ENCODE measurements around the gene ZNF239.
"Not testable (repeated sequence)": the region's sequence is repeated elsewhere in the genome, so short reads cannot be mapped to it uniquely, and the experiment has no call there.

The ZNF239 gene

DNA sequence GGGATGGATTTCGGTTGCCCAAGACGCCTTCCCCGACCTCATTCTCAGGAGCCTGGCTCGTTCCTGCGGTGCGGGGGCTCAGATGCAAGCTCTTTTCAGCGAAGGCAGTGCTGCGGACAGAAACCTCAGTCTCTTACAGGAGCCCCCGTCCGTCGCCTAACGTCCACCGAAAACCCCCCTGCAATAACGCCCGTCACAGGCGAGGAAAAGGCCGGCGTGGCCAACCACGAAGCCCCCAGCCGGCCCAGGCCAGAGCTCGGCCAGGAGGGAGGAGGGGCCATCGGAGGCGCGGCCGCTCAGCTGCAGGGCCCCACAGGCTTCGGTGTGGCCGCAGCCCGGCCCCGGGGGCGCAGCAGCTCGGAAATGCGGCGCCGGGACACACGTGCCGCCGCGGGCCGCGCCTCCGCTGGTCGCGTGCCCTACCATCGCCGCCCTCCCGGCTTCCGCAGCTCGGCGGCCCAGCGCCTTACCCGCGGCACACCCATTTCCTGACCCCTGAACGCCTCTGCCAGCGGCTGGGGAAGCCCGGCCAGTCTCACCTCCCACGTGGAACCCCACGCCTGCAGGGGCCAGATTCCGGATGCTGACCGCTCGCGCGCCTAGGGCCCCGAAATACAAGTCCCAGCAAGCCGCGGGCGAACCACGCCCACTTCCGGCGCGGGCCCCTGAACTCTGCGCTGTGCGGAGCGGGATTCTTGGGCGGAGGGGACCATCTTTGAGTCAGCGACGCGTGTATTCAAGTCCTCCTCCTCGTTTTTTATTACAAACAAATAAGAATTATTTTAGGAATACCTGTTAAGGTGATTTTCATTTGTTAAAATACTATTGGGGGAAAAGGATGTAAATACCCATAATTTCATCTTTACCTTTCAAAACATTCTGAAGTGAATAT lies at the start of gene ZNF239:
Gene ZNF239, minus strand, starts transcription at position 616 of the 892 bp plus-strand sequence. CDS start 16,537 bp downstream, outside the sequence.
- FAIRE-seq (peak; percentile 46), DNase-seq (ENCODE audit: low spot score) (peak; percentile 97)

DNA sequence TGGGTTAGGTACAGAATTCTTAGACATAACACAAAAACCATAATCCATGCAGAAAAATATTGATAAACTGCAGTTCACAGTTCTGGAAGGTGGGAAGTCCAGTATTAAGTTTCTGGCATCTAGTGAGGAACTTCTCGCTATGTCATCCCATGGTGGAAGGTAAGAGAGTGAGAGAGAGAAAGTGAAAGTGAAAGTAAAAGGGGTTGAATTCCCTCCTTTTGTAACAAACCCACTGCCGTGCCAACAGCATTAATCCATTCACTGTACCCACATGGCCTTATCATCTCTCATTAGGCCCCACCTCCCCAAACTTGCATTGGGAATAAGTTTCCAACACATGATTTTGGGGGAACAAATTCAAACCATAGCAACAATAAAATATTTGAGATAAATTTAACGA lies 48.9 kb upstream of the ZNF239 start:
- DNase-seq (ENCODE audit: low spot score): peak; percentile 42
- no peak for FAIRE-seq

DNA sequence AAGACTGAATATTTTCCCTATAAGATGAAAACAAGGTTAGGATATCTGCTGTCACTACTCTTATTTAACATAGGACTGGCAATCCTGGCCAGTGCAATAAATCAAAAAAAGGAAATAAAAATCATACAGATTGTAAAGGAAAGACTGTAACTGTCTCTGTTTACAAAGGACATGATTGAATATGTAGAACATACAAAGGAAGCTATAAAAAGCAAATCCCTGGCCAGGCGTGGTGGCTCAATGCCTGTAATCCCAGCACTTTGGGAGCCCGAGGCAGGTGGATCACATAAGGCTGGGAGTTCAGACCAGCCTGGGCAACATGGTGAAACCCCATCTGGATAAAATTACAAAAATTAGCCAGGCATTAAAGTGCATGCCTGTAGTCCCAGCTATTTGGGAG lies 47.6 kb upstream of the ZNF239 start:
- FAIRE-seq: no peak
- DNase-seq (ENCODE audit: low spot score): no peak

DNA sequence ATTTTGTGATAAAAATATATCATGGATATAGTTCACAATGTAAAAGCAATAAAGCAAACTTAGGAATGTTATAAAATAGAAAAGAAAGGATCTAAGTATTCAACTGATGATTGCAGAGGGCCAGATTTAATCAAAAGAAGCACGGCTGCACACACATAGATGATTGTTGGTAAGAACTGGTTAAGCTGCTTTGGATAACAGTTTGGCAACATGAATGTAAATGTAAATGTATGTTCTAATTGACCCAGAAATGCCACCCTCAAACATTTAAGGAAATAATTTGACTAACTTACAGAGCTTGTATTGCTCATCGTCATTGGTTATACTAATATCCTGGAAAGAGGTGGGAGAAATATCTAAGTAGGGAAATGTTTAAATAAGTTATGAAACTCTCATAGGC lies 45.0 kb upstream of the ZNF239 start:
- FAIRE-seq: no peak
- DNase-seq (ENCODE audit: low spot score): no peak

- FAIRE-seq (no peak), DNase-seq (ENCODE audit: low spot score) (no peak)
Observed at GRCh38 chr10:43616697-43617370, 42.4 kb upstream of the ZNF239 start.

GRCh38 chr10:43610636-43611035 lies 36.2 kb upstream of the ZNF239 start:
- FAIRE-seq: no peak
- DNase-seq (ENCODE audit: low spot score): no peak

- DNase-seq (ENCODE audit: low spot score) (no peak), FAIRE-seq (peak; percentile 42)
Observed at GRCh38 chr10:43607199-43607573, 32.8 kb upstream of the ZNF239 start.

GRCh38 chr10:43606323-43607198 lies 32.1 kb upstream of the ZNF239 start, which contains the start of gene ZNF485:
Gene ZNF485, plus strand, starts transcription at chr10:43606438. Its CDS starts 613 bp downstream, at chr10:43607051.
- DNase-seq (ENCODE audit: low spot score) (peak; percentile 95), FAIRE-seq (peak; percentile 97)

DNA sequence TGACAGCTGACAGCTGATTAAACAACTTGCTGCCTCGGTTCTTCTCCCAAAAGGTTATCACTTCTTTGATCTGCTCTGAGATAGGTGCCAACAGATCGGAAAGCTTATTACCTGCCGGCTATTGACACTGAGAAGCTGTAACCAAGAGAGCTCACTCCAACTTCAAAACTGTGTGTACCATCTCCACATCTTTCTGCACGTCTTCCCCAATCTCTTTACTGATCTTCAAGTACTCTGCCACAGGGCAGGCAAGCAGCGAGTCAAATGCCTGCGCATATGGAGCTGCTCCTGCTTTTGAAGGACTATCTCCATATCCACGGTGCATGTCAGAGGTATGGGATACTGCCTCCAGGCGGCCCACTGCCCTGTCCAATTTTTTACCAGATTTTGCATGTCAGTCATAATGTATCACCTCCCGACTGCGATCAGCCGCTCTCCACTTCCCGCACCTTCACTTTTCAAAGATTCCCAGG lies 31.5 kb upstream of the ZNF239 start:
- DNase-seq (ENCODE audit: low spot score) (no peak), FAIRE-seq (no peak)

DNA sequence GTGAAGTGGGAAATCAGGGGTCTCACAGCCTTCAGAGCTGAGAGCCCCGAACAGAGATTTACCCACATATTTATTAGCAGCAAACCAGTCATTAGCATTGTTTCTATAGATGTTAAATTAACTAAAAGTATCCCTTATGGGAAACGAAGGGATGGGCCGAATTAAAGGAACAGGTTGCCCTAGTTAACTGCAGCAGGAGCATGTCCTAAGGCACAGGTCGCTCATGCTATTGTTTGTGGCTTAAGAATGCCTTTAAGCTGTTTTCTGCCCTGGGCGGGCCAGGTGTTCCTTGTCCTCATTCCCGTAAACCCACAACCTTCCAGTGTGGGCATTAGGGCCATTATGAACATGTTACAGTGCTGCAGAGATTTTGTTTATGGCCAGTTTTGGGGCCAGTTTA lies 27.2 kb upstream of the ZNF239 start:
- not testable (repeated sequence) for DNase-seq (ENCODE audit: low spot score); FAIRE-seq

GRCh38 chr10:43599333-43599732 lies 24.9 kb upstream of the ZNF239 start:
- no peak for FAIRE-seq
- no peak for DNase-seq (ENCODE audit: low spot score)

- FAIRE-seq (no peak), DNase-seq (ENCODE audit: low spot score) (no peak)
Observed at GRCh38 chr10:43598446-43598845, 24.0 kb upstream of the ZNF239 start.

GRCh38 chr10:43596546-43596945 lies 22.1 kb upstream of the ZNF239 start:
- DNase-seq (ENCODE audit: low spot score): no peak
- peak; percentile 30 for FAIRE-seq

- DNase-seq (ENCODE audit: low spot score) (no peak), FAIRE-seq (no peak)
Observed at GRCh38 chr10:43595739-43596298, 21.4 kb upstream of the ZNF239 start.

DNA sequence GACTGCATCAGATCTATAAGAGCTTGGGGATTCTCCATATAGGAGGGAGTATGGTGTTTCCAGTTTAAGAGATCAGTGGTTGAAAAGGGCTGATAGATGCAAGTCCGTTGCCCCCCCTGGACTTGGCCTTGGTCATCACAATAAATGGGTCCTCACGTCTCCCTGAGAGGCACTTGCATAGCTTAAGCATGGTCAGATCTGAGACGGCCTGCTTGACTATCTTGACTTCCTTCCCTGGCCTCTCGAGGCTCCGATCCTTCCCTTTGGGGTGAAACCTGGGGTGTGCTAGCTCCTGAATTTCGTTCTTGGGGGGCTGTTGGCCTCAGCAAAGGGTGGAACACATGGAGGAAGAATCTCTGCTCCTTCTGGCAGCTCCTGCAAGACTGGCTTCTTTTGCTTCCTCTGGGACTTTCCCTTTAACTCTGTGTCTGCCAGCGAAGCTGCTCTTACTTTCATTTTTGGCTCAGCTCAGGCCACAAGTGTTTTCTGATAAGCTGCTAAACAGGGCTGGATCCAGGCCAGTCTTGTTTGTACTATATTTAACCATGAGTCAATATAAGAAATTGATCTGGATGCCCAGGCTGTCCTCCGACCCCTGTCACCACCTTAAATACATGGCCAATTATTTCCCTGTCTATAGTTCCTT lies 20.7 kb upstream of the ZNF239 start:
- DNase-seq (ENCODE audit: low spot score) (peak; percentile 33), FAIRE-seq (peak; percentile 35)

DNA sequence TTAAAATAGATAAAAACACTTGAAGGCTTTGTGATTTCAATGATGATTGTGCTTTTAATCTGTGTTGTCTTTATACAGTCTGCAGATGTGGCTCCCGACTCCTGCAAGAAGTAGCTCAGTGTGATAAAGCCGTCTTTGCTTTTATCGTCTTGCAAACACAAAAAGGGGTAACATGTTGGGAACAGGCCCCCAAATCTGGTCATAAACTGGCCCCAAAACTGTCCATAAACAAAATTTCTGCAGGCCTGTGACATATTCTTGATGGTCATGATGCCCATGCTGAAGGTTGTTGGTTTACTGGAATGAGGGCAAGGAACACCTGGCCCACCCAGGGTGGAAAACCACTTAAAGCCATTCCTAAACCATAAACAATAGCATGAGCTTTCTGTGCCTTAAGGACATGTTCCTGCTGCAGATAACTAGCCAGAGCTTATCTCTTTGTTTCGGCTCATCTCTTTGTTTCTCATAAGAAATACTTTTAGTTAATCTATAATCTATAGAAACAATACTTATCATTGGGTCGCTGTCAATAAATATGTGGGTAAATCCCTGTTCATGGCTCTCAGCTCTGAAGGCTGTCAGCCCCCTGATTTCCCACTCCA lies 17.0 kb upstream of the ZNF239 start:
- no peak for FAIRE-seq
- no peak for DNase-seq (ENCODE audit: low spot score)

GRCh38 chr10:43586730-43587115 lies 12.3 kb upstream of the ZNF239 start:
- not testable (repeated sequence) for FAIRE-seq; DNase-seq (ENCODE audit: low spot score)

DNA sequence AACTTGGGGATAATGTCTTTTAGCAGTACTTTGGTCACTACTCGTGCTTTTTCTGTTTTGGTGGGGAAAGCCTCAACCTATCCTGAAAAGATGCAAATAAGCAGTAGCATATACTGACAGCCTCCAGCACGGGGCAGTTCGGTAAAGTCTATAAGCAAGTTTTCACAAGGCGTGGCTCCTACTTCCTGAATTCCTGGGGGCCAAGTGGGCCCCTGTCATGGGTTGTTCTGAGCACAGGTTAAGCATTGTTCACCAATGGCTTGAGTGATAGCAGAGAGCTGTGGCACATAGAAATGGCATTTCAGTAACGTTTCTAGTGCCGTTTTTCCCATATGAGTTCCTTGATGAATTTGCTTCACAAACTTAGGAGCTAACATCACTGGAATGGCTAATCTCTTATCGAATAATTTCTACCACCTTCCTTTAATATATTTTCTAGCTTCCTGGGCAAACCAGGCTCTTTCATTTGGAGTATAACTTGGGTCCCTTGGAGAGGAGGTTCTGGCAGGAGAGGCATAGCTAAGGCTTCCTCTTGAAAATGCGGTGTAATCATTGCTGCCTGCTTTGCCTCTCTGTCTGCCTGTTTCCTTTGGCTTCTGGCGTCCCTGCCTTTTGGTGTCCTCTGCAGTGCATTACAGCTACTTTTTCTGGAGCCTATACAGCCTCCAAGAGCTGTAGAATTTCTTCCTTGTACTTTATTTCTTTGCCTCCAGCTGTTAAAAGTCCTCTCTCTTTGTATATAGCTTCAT lies 11.7 kb upstream of the ZNF239 start:
- FAIRE-seq: no peak
- DNase-seq (ENCODE audit: low spot score): no peak

- DNase-seq (ENCODE audit: low spot score) (no peak), FAIRE-seq (no peak)
Observed at GRCh38 chr10:43585046-43585445, 10.6 kb upstream of the ZNF239 start.
